NOMO-1 treated with dmso at 0.1 percent for 144 hours (cell line): ENCODE data around the gene HS6ST1.

ENCODE experiments used
- DNase-seq: peaks from one replicate; lab custom pipeline; 2025; ENCODE audit not compliant: unreplicated experiment; lab: John Stamatoyannopoulos, UW

HS6ST1 gene

DNA sequence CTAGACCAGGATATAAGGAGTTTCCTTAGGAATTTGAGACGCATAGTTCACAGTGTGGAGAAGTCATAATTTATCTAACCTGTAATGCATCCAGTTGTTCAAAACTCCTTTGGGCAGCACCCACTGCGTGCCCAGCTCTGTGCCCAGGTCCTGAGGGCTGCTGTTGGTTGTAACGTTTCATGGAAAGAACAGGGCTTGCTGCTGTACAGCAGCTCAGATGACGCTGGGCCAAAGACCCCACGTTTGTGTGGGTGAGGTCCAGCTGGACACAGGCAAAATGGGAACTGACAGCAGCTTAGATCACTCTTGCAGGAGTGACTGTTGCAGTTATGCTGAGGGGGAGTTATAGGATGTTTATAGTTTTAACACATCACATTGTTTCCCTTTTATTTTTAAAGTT is 30.0 kb upstream of the HS6ST1 start:
- DNase-seq: no peak

DNA sequence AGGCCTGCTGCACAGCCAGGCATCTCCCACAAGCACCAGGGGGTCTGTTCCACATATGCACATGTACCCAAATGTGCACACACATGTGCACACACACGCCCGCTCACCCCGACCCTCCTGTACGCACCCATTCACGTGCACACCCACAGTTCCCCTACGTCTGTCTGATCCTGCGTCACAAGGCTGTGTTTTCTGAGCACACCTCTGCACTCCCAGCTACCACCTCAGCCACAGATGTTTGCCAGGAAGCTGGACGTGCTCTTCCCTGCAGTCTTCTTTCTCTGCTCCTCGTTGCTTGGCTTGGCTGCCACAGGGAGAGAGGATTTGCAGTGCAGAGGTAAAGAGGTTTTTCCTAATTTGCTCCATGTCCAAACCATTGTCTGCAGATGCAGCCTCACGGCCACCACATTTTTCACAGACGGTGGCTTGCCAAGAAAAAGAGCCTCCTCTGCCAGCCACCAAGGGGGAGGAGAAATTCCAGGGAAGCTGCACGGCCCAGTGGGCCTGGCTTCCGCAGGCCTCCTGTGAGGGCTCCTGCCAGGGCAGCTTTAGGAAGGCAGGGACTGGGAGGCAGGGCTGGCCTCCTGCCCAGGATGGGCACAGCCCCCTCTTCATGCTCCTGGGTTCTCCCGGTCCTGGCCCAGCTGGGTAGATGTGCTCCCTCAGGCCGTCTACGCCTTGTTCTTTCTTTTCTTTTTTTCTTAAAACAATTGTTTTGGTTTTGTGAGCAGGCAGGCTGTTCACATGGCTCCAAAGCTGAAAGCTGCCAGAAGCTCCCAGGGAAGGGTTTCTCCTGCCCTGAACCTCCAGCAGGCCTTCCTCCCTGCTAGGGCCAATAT is 29.3 kb upstream of the HS6ST1 start:
- no peak for DNase-seq

- no peak for DNase-seq
These were observed 28.5 kb upstream of the HS6ST1 start for GRCh38 chr2:128347171-128347558.

GRCh38 chr2:128346291-128347170 is 27.9 kb upstream of the HS6ST1 start:
- DNase-seq: no peak

GRCh38 chr2:128345436-128346165 is 26.9 kb upstream of the HS6ST1 start:
- no peak for DNase-seq

DNA sequence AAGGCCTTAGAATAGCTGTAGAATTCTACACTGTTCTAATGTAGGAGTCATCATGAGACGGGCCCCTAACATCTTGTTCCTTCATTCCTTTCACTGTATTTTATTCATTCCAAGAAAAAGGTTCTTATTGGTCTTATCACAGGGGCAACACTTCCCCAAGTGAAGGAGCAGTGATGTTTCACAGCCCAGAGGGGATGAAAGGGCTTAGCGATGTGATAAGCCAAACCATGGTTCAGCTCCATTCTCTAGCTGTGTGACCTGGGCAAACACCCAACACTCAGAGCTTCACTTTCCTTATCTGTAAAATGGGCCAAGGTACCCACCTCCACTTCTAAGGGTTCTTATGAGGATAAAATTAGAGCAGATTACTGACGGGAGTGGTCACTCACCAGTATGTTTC is 25.4 kb upstream of the HS6ST1 start:
- no peak for DNase-seq

GRCh38 chr2:128343459-128343858 is 24.8 kb upstream of the HS6ST1 start:
- no peak for DNase-seq

DNA sequence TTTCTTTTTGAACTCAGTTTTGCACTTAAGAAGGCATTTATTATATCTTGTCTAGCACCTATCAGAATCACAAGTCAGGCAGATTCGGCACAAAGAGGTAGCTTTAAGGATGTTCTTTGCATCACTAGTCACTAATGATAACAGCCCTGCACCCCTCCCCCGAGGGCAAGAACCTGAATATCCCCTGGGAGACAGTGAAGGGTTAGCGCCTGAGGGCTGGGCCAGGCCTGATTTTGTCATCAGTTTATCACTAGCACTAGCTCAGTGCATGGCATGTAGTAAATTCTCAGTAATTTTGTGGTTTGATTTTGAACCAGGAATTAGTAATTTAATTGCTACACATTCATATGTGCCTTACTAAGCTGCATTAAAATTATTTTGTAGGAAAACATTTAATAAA is 23.9 kb upstream of the HS6ST1 start:
- no peak for DNase-seq

DNA sequence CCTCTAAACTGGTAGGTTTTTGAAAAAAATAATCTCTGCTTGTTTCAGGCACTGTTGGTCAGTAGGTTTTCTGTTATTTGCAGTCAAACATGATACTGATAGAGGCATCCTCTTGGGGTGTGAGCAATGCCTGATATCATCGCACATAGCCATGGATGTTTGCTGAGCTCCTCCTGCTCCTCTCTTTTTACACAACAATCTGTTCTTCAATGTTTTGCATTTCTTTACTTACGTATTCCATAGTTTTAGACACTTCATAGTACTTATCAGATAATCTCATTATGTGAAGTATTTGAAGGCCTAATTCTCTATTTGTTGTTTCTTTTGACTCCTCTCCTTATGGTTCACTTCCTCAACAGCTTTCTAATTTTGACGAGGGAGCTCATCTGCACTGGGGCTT is 23.0 kb upstream of the HS6ST1 start:
- DNase-seq: no peak

DNA sequence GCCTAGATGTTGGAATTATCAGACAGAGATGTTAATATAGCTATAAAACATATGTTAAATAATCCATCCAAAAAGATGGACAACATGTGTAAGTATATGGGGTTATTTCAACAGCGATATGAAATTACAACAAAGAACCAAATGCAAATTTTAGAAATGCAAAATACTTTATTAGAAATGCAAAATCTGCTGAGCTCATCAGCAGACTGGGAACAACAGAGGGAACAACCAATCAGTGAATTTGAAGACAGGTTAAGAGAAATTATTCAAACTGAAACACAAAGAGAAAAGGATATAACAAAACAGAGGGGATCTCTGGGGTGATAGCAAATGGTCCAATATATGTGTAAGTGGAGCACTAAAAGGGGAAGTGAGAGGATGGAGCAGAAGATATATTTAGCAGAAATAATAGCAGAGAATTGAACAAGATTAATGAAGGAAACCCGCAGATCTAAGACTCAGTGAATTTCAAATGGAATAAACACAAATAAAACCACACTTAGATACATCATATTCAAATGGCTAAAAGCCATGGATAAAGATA is 13.5 kb upstream of the HS6ST1 start:
- DNase-seq: no peak

DNA sequence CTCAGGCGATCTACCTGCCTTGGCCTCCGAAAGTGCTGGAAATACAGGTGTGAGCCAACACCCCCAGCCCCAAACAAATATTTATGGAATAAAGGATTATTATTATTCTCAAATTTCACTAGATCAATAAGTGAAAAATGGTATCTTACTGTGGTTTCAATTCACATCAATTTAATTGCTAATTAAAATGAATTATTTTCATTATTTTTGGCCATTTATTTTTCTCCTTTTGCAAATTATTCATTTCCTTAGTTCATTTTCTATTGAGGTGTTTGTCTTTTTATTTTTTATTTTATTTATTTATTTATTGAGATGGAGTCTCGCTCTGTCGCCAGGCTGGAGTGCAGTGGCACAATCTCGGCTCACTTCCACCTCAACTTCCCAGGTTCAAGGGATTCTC is 11.9 kb upstream of the HS6ST1 start:
- no peak for DNase-seq

DNA sequence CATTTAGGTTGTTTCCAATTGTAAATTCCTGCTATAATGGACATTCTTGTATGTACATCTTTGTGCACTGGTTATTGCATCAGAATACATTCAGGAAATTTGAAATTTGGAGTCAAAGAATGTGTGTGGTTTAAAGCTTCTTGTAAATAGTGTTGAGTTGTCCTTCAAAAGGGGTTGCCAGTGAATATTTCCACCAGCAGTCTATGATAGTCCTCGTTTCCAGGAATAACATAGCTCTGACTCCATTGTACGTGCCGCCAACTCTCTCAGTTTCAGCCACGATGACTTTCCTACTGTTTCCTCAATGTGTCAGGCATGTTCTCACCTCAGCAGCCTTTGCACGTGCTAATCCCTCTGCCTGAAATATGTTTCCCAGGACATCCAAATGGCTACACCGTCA is 10.9 kb upstream of the HS6ST1 start:
- no peak for DNase-seq

DNA sequence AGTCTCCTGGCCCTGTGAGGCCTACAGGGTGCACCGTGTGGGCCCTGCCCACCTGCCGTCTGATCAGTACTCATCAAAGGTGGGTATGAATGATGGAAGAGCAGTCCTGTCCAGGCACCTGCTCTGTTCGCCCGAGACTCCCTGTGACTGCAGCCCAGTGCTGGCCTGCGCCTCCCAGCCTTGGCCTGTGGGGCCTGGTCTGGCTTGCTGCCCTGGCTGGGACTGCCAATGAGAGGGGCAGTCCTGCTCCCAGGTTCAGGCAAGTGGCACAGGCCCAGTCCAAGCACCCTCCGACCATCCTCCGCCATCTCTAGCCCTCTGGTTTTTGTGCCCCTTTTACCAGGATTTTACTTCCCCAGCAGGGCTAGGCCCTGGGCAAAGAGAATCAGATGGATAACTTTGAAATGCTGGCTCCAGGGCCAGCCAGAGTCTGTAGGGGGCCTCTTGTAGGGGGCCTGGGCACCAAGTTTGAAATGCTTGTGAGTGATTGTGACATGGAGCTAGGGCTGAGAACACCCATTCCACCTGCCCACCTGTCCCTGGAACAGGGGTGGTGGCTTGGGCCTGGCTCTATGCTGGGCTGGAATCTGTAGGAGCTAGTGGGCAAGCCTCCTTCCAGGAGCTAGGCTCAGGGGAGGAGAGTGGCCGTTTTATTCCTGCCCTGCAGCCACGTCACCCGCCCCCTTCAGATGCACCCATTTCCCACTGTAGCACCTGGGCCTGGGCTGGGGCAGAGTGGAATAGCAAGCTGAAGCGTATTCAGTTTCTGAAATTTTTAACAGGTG is 8.7 kb upstream of the HS6ST1 start:
- DNase-seq: no peak

- DNase-seq: no peak
These were observed 7.7 kb upstream of the HS6ST1 start for GRCh38 chr2:128326346-128326745.

DNA sequence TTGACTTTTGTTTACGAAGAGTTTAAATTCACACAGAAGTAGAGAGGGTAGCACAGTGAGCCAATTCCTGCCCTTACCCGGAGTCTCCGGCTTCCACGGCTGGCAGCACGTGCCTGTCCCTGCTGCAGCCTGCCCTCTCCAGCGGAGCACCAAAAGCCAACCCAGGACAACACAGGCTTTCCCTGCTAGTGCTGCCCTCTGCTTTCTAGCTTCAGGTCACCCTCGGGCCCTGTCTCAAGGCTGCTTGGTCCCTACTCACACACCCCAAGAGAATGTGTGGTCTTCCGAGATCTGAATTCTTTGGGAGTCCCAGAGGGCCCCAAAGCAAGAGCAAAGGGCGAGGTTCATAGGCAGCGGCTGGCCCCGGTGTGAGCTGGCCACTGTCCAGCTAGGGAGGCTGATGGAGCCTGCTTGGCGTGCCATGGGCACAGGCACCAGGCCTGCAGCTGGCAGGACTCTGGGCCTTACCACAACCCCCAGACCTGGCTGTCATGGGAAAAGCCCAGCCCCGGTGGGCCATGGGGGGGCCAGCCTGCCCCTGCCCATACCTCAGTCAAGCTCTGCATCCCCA is 7.0 kb upstream of the HS6ST1 start:
- DNase-seq: no peak

GRCh38 chr2:128324897-128325410 is 6.3 kb upstream of the HS6ST1 start:
- DNase-seq: no peak

DNA sequence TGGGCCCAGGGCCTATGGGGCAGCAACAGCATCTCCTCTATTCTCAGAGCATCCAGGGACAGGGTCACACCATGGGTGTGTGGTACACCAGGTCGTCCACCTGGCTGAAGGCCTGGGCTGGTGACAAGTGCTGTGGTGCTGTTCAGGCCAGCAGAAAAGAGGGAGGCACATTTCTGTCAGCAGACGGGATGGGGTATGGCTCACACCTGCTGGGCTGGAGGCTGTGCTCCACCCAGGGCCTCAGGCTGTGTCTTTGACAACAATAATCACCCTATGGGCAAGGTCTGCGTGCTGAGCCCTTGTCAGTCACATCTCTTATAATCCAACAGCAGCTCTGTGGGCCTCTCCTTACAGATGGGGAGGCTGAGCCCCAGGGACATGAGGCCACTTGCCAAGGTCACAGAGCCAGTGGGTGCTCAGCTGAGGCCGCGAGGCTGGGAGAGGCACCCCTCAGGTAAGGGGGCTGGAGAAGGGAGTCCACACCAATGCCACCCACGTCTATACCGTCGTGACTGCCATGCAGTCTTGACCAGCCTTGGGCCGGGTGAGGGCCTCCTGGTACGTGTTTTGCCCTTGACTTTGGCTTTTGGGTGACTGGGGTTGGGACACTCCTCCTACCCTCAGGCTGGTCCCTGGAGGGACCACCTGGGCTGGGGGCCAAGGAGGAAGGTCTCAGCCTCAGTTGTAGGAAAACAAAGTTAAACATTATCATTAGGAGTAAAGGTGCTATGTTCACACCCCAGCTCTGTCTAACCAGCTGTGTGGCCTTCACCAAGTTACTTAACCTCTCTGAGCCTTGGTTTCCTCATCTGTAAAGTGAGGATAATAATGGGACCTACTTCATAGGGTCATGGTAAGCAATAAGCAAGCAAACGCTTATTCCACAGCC is 5.6 kb upstream of the HS6ST1 start:
- no peak for DNase-seq

DNA sequence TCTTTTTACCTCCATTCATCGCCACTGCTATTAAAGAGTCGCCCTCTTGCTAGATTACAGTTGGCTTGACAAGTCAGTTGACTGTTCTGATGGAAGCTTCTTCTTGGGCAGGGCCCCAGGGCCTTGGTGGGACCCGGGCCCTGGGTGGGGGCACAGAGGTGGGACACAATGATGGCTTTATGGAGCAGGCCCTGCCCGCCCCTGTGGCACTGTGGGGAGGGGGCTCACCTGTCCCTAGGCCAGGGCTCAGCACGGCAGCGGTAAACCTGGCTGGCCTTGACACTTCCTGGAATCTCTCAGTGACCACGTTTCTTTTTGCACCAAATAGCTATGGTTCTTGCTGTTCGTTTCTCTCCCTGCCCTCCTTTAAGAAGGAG is 4.9 kb upstream of the HS6ST1 start:
- DNase-seq: no peak
